ENCODE data around the gene GDF11.

- no peak for TF ChIP-seq POLR2A (IDR thresholded peaks at IDR 0.05)
- TF ChIP-seq CTCF (IDR thresholded peaks at IDR 0.05 in 8 of 11, conservative IDR thresholded peaks at IDR 0.05 in 3 of 11): no peak
- no peak for TF ChIP-seq POLR2AphosphoS5 (IDR thresholded peaks at IDR 0.05)
Measured at GRCh38 chr12:55698965-55699364, 44.0 kb upstream of the GDF11 start.

All from spleen (tissue), 7 donors.